DOHH2 (cell line): ENCODE data around the gene PTPRN2.

Experiments
- EZH2phosphoT487 ChIP-seq: fragments of 200-600 bp; sonication (generic); IDR thresholded peaks from 2 replicates; pipeline ENCODE4 v1.6.1; 2017; ENCODE audit warnings: borderline replicate concordance, mild to moderate bottlenecking, antibody characterized with exemption, low read length, moderate library complexity, mixed read lengths
- TF ChIP-seq, protein P1 (sequence below): fragments of 200-600 bp; sonication (generic); IDR thresholded peaks from one replicate; pipeline ENCODE4 v1.5.1; 2014; ENCODE audit warnings: antibody characterized with exemption, mild to moderate bottlenecking, low read depth, low read length; ENCODE audit not compliant: poor library complexity, severe bottlenecking

DNA sequence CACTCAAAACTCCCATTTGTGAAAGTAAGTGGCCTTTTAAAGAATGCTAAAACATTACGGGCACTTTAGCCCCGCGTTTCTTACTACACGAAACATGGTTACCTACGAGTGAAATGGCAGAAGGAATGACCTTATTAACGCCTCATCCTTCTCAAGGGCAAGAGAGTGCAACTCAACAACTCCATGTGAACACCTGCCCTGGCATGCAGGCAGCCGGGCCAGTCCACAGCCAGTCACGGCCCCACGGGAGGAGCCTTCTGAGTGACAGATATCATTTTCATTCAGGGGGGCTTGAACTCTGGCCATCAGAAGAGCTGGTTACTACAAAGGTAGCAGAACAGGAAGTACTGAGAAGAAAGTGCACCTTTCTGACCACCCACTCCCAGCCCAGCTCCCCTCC, 236.1 kb downstream of the PTPRN2 start:
- TF ChIP-seq, protein P1, sequence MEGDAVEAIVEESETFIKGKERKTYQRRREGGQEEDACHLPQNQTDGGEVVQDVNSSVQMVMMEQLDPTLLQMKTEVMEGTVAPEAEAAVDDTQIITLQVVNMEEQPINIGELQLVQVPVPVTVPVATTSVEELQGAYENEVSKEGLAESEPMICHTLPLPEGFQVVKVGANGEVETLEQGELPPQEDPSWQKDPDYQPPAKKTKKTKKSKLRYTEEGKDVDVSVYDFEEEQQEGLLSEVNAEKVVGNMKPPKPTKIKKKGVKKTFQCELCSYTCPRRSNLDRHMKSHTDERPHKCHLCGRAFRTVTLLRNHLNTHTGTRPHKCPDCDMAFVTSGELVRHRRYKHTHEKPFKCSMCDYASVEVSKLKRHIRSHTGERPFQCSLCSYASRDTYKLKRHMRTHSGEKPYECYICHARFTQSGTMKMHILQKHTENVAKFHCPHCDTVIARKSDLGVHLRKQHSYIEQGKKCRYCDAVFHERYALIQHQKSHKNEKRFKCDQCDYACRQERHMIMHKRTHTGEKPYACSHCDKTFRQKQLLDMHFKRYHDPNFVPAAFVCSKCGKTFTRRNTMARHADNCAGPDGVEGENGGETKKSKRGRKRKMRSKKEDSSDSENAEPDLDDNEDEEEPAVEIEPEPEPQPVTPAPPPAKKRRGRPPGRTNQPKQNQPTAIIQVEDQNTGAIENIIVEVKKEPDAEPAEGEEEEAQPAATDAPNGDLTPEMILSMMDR: no peak
- no peak for TF ChIP-seq EZH2phosphoT487
